SH-SY5Y (cell line): ENCODE results near the gene TFF2.

Experiments
- GATA2 ChIP-seq: IDR thresholded peaks from 2 replicates; pipeline ENCODE4 v1.6.1; 2011; ENCODE audit warnings: mild to moderate bottlenecking, low read depth, low read length
- GATA3 ChIP-seq: IDR thresholded peaks from 2 replicates; pipeline ENCODE4 v1.6.1; 2011; ENCODE audit warnings: low read depth, mild to moderate bottlenecking, low read length, moderate library complexity

Gene TFF2

GRCh38 chr21:42350927-42351426, at the start of gene TFF2:
Gene TFF2 (minus strand): TSS chr21:42350994. CDS start chr21:42350957, 37 bp downstream.
- no peak for TF ChIP-seq GATA3
- TF ChIP-seq GATA2 = no peak

DNA sequence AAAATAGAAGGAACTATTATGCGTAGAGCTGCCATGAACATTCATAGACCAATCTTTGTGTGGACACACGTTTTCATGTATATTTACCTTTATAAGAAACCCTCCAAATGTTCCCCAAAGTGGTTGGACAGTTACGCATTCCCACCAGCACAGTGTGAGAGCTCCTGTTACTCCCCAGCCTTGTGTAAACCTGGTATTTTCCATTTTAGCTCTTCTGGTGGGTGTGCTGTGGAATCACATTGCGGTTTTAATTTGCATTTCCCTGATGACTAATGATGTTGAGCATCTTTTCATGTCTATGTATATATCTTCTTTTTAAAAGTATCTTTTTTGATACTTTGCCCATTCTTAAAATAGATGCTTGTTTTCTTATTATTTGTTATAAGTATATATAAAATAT, 49.7 kb upstream of the TFF2 start:
- TF ChIP-seq GATA3 (no peak), GATA2 (no peak)

- no peak for TF ChIP-seq GATA3
- no peak for TF ChIP-seq GATA2
Observed at GRCh38 chr21:42398436-42399028, 47.7 kb upstream of the TFF2 start.

- TF ChIP-seq GATA3 = no peak
- TF ChIP-seq GATA2 = no peak
Observed at GRCh38 chr21:42397746-42398394, 47.1 kb upstream of the TFF2 start.

- TF ChIP-seq GATA2 (no peak), GATA3 (no peak)
Observed at GRCh38 chr21:42396799-42397745, 46.3 kb upstream of the TFF2 start.

GRCh38 chr21:42395905-42396651, 45.3 kb upstream of the TFF2 start, which contains the start of gene TMPRSS3:
Gene TMPRSS3 (minus strand): TSS chr21:42396052. CDS start chr21:42395417, 635 bp downstream.
- TF ChIP-seq GATA2 (no peak), GATA3 (no peak)

- no peak for TF ChIP-seq GATA3
- TF ChIP-seq GATA2 = no peak
Observed at GRCh38 chr21:42395302-42395701, 44.5 kb upstream of the TFF2 start.

DNA sequence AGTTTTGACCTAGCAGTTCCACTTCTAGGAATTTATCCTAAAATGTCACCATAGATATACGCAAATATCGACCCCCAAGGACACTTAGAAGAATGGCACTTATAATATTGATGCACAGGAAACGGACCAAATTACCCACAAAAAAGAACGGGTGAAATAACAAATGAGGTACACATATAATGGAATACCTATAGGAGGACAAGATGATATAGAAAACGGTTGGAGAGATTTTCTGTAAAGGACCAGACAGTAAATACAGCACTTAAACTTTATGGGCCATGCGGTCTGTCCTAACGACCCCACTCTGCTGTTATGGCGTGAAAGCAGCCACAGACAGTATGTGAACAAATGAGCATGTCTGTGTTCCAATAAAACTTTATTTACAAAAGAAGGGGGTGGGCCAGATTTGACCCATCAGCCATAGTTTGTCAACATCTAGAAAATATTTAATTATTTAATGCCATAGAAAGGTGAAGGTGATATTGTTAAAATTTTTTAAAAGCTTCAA, 42.7 kb upstream of the TFF2 start:
- TF ChIP-seq GATA3 (no peak), GATA2 (no peak)

GRCh38 chr21:42392731-42393442, 42.1 kb upstream of the TFF2 start:
- TF ChIP-seq GATA2 (no peak), GATA3 (no peak)

GRCh38 chr21:42391297-42391696, 40.5 kb upstream of the TFF2 start:
- no peak for TF ChIP-seq GATA3
- no peak for TF ChIP-seq GATA2

- TF ChIP-seq GATA2 = no peak
- TF ChIP-seq GATA3 = no peak
Observed at GRCh38 chr21:42390696-42391095, 39.9 kb upstream of the TFF2 start.

DNA sequence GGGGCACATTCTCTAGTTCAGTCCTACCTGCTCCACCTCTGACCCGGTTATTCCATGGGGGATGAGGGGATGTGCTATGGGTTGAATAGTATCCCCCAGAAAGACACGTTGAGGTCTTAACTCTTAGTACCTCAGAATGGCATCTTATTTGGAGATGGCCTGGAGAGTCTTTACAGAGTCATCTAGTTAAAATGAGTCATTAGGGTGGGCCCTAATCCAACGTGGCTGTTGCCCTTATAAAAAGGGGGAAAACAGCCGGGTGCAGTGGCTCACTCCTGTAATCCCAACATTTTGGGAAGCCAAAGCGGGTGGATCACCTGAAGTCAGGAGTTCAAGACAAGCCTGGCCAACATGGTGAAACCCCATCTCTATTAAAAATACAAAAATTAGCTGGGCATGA, 39.4 kb upstream of the TFF2 start:
- no peak for TF ChIP-seq GATA2
- TF ChIP-seq GATA3 = no peak

DNA sequence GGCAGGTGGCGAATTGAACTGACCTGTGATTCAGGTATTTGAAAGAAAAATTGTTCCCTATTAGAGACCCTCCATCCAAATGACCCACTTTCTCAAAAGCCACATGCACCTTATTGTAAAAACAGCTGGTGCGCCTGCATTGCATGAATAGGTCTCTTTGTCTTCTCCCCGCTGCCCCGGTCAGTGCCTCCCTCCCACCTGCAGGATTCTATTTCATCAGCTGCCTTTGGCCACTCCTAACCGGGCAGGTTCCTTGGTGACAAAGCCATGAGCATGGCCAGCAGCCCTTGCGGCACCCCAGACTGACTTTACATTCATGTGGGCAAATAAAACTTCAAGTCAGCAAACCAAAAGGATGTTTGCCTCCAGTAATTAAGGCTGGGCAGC, 38.6 kb upstream of the TFF2 start:
- TF ChIP-seq GATA3 (no peak), GATA2 (no peak)
